GM18511 (cell line): Measurements from ENCODE around the gene NF1.

ENCODE experiments used
- ATAC-seq: cut with Tn5 transposase; IDR thresholded peaks from one replicate; pipeline ENCODE4 v1.9.1; 2021; ENCODE audit warnings: mild to moderate bottlenecking, moderate library complexity; ENCODE audit not compliant: unreplicated experiment

NF1 gene

GRCh38 chr17:31397256-31397939 is 302.6 kb downstream of the NF1 start:
- ATAC-seq: no peak

- no peak for ATAC-seq
Observed at GRCh38 chr17:31398381-31399311, 303.9 kb downstream of the NF1 start.

GRCh38 chr17:31400481-31400950 is 305.7 kb downstream of the NF1 start:
- no peak for ATAC-seq

- no peak for ATAC-seq
Observed at GRCh38 chr17:31401456-31402254, 306.9 kb downstream of the NF1 start.

GRCh38 chr17:31404028-31404949 is 309.5 kb downstream of the NF1 start:
- ATAC-seq: no peak

- ATAC-seq: no peak
Observed at GRCh38 chr17:31405890-31406371, 311.2 kb downstream of the NF1 start.

GRCh38 chr17:31408586-31408985 is 313.8 kb downstream of the NF1 start:
- no peak for ATAC-seq

- no peak for ATAC-seq
Observed at GRCh38 chr17:31411707-31412285, 317.0 kb downstream of the NF1 start.

- ATAC-seq: no peak
Observed at GRCh38 chr17:31412511-31412910, 317.7 kb downstream of the NF1 start.

- ATAC-seq: no peak
Observed at GRCh38 chr17:31413081-31413799, 318.5 kb downstream of the NF1 start.

GRCh38 chr17:31413874-31414549 is 319.2 kb downstream of the NF1 start:
- ATAC-seq: no peak

GRCh38 chr17:31414550-31414918 is 319.8 kb downstream of the NF1 start:
- no peak for ATAC-seq

- no peak for ATAC-seq
Observed at GRCh38 chr17:31415004-31415454, 320.3 kb downstream of the NF1 start.

GRCh38 chr17:31415640-31416502 is 321.1 kb downstream of the NF1 start:
- ATAC-seq: no peak

GRCh38 chr17:31416503-31416923 is 321.7 kb downstream of the NF1 start:
- ATAC-seq: no peak

GRCh38 chr17:31417051-31417792 is 322.4 kb downstream of the NF1 start:
- ATAC-seq: no peak
